GM18505 (cell line): ENCODE measurements around the gene SHF.

Experiments used
- ATAC-seq: cut with Tn5 transposase; IDR thresholded peaks from one replicate; pipeline ENCODE4 v1.9.1; 2021; ENCODE audit not compliant: unreplicated experiment
- POLR2A ChIP-seq: IDR thresholded peaks from 4 replicates; pipeline ENCODE4 v1.6.1; 2011; ENCODE audit warnings: borderline replicate concordance; ENCODE audit not compliant: insufficient read depth, insufficient read length; ENCODE audit errors: extremely low read depth

The SHF gene

DNA sequence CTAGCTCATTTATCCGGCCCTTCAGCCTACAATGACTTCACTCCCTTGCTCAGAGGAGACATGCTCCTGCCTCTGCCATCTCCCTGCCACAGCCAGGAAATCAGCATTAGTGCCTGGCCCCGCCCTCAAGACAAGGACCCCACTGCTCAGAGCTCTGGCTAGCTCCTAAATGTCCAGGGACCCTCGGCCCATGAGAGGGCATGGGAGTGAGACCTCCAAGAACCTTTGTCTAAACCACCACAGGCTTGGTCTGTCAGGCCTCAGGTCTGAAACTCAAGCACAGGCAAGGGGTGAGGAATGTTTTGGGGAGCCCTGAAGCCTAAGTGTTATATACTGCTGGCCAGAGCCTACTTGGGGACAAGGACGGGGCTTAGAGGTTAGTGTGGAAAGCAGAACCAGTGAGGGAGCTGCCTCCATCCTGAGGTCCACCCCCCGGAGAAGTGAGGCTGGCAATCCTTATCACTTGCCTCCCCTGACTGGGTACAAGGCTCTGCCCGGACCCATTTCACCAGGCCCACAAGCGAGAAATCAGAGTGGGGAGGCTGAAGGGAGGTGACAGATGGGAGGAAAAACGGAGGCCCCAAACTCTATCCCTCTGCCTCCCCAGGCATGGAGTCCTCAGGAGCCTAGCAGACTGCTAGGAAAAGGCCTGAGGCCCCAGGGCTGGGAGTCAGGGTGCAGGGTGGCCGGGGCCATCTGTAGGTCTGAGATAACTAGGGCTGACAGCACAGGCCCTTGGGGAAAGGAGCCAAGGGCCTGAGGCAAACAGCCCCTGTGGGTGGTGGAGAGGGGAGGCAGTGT, 18.8 kb downstream of the SHF start:
- no peak for TF ChIP-seq POLR2A
- no peak for ATAC-seq

DNA sequence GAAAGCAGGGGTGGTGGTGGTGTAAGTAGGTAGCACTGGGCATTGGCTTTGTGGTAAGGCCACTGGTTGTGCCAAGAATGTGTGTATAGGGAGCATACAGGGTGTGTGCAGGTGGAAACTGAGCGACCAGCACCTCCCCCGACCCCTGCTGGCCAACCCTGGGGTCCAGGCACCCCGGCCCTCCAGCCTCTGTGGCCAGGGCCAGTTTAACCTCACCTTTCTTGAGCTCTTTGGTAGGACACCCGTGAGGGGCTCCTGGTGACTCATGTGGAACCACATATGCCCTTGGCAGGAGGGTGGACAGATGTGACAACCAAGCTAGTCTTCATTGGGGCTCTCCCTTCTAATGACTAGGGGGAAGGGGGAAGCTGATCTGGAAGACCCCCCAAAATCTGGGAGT, 19.5 kb downstream of the SHF start:
- no peak for ATAC-seq
- TF ChIP-seq POLR2A, result no peak

DNA sequence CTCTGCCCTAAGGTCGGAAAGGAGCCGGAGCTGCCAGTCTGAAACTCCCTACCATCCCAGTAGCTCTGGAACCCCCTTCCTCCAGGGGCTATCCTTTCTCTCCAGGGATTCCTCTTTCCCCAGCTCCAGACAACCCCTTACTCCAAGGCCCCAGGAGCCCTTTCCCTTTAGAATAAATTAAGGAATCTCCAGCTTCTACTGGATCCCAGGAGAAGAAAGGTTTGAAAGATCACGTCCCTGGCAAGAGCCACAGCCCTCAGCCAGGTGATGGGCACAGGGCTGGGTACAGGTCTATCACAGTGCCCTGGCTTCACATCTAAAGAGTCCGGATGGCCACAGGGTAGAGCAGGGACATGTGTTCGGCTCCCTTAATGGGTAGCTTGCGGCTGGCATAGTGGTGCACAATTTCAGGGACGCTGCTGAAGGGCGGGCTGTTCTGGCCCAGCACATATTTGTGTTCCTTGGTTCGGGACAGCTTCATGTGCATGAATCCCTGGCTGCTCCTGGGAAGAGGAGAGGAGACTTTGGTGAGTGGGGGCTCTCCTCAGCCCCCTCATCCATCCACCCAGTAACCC, 20.0 kb downstream of the SHF start:
- ATAC-seq, result no peak
- no peak for TF ChIP-seq POLR2A

DNA sequence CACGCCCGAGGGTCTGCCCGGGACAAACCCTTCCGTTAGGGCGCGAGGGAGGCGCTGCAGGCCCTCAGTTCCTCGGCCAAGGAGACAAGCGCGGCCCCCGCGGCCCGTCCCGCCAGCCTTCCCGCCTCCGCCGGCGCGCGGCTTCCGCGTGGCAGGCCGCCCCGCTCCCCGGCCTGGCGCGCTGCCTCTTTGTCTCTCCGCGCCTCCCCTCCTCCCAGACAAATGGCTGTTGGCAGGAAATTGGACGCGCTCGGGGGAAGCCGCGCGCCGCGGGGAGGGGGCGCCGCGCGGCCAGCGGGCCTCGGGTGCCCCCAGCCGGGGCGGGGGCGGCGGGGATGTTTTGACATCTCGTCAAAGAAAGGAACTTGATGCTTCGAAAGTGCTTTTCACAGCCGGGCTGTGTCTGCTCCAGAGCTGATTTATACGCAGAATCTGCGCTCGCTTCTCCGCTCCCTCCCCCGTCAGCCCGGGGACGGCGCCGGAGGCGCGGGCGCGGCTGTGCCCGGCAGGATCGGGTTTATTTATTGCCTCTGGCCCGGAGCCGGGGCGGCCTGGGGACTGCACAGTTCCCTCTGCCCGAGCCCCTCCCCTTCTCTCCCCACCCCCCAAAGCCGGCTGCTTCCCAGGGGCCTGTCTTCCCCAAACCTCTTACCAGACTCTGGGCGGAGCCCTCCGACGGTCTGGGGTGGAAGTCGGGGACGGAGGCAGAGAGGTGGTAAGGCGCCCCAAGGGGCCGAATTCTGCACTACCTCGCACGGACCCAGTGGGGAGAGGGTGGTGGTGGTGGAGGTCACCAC, 20.7 kb downstream of the SHF start:
- peak; percentile 58 for TF ChIP-seq POLR2A
- peak; percentile 84 for ATAC-seq

DNA sequence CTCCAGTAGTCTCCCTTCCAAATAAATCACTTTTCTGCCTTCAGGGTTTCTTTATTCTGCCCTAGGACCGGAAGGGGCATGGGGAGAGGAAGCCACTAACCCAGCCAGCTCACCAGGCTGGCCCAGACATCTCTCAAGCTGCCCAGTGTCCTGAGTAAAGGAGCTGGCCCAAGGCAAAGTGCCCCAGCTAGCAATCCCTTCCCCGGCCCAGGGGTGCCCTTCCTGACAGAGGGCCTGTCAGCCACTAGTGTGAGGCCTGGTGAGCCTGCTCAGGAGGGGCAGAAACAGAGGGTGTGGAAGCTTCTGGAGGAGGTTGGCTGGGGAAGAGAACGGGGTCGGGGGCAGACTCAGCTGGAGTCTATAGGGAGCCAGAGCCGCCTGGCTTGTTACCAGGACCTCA, 22.2 kb downstream of the SHF start:
- TF ChIP-seq POLR2A, result no peak
- no peak for ATAC-seq

DNA sequence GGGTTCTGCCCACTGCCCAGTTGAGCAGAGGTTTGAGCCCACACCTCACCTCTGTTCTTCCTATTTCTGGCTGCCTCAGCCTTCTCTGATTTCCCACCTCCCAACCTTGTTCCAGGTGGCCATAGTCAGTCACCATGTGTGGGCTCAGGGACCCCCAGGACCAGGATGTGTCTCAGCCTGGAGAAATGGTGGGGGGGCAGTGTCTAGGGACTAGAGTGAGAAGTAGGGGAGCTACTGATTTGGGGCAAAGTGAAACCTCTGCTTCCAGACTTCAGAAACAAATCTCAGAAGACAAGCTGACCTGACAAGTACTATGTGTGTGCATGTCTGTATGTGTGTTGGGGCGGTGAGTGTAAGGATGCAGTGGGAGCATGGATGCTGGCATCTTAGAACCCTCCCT, 22.9 kb downstream of the SHF start:
- ATAC-seq, result no peak
- no peak for TF ChIP-seq POLR2A

DNA sequence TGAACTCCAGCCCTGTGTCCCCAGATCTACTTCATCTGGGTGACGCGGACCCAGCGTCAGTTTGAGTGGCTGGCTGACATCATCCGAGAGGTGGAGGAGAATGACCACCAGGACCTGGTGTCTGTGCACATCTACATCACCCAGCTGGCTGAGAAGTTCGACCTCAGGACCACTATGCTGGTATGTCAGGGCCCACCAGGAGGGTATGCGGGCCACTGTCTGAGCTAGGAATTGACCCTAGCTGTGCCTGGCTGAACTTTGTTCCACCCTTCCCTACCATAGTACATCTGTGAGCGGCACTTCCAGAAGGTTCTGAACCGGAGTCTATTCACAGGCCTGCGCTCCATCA, 24.3 kb downstream of the SHF start:
- no peak for ATAC-seq
- TF ChIP-seq POLR2A, result no peak

DNA sequence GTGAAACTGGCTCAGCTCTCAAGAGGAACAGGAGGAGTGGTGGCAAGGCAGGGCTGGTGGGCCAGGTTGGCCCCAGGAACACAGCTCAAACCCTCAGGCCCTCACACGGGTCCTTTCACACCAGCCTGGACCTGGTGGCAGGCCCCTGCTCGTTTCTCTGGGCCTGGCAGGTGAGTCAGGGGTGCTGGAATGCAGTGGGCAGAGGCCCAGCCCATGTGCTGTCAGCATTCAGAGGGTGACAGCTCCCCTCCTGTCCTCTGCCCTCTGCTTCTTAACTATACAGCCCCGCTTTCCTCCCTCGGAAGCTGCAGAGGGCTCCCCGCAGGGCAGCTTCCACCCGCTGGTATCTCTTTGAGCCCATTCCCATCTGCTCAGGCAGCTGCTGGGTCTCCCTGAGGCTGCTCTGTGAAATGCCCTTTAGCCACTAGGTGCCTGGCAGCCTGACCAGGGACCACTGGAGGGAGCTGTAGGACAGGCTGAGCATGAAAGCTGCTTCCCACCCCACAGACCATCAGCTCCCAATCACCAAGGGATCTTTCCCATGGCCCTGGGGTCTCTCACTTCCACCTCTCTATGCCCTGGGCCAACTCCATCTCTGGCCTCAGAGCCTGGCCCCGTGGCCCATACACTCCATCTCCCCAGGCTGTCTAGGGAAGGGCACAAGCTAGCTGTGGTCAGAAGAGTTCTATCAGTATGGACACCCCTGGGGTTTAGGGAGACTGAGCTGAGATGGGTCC, 24.8 kb downstream of the SHF start:
- ATAC-seq, result no peak
- TF ChIP-seq POLR2A, result no peak

DNA sequence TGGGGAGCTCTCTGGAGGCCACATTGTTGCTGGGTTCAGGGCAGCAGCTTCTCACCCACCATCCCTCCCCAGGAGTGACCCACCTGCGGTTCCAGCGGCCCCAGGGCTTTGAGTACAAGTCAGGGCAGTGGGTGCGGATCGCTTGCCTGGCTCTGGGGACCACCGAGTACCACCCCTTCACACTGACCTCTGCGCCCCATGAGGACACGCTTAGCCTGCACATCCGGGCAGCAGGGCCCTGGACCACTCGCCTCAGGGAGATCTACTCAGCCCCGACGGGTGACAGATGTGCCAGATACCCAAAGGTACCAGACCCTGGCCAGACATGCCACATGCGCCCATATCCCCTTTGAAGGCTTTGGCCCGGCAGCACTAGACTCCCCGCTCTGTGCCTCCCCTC, 26.1 kb downstream of the SHF start:
- TF ChIP-seq POLR2A, result no peak
- no peak for ATAC-seq

DNA sequence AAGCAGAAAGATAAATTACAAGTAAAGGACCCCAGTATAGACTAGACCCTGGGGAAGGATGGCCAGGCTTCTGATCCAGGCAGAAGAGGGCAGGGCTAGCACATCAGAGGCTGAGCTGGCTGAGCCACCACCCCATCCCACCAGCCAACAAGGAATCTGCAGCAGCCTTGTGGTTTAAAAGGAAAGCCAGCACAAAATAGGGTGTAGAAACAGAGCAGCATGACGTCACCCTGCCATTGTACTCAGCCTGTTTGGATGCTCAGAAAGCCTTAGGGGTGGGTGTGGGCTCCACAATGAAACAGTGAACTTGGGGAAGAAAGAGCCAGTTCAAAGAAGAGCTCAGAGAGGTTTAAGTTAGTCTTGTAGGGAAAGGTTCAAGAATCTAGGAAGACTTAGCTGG, 29.8 kb downstream of the SHF start:
- no peak for ATAC-seq
- no peak for TF ChIP-seq POLR2A

DNA sequence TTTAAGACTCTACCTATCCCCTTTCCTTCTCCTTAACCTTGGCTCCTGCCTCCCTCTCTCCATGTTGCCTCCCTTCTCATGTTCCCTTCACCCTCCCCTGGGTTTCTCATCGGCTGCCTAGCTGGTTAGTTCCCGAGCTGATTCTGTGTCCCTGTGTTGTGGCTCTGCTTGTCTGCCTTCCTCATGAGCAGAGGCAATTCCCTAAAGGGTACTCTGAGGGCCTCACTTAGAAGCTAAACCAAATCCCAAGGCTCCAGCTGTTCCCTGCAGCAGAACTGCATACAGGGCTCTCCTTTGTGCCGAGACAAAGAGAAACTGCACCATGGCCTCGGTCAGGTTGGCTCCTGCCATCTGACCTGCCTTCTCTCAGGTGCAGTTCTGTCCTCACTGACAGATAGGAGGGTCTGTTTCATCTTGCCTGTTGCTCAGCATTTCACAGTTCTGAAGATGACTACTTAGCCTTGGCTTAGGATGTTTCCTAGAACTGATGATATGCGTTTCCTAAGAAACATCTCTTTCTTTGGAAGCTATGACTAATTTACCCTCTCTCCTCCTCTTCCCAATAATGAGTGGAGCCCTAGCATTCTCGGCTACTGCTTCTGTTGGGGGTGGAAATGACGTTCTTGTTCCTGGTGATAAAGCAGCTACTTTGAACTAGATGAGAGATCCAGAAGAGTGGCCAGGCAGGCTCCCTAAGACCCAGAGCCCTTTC, 30.9 kb downstream of the SHF start:
- ATAC-seq, result no peak
- TF ChIP-seq POLR2A, result no peak

DNA sequence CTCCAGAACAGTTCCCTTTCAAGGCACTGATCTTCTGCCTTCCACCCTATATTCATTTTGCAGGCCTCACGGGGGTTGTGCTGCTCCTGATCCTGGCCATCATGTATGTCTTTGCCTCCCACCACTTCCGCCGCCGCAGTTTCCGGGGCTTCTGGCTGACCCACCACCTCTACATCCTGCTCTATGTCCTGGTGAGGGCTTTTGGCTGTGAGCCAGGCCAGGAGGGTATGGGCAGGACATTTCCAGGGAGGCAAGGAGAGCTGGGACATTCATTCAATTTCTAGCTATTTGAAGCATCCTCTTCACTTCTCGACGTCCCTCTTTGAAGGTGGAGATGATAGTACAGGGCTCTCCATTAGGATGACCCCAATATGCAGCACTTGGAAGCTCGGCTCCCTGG, 32.0 kb downstream of the SHF start:
- ATAC-seq, result no peak
- no peak for TF ChIP-seq POLR2A
